Measurements from ENCODE around the gene LOXHD1.

Gene LOXHD1

GRCh38 chr18:46458472-46458871, 198.5 kb downstream of the LOXHD1 start:
- Histone ChIP-seq H3K9me3 (ENCODE audit: control extremely low read depth in 1 of 5, control insufficient read depth in 4 of 5, insufficient read depth in 2 of 5, low read depth in 1 of 5, low read length in 4 of 5) (peaks cover 0 to 4% (median 0%) of the 10 kb centered on the region in 5 experiments), H3K27ac (ENCODE audit: insufficient read depth in 1 of 2, low read depth in 1 of 2, low read length in 2 of 2, poor library complexity in 1 of 2, severe bottlenecking in 2 of 2) (no peak overlapping the region), H3K36me3 (ENCODE audit: control insufficient read depth in 4 of 4, insufficient read depth in 4 of 4, low read length in 3 of 4) (no peaks in the 10 kb centered on the region), H3K4me1 (ENCODE audit: control extremely low read depth in 1 of 4, control insufficient read depth in 4 of 4, insufficient read depth in 4 of 4, low read length in 3 of 4) (peaks cover 0 to 4% (median 0%) of the 10 kb centered on the region in 4 experiments), H3K27me3 (replicated peaks in 2 of 5; ENCODE audit: control insufficient read depth in 4 of 5, insufficient read depth in 5 of 5, low read length in 4 of 5) (peaks cover 0 to 31% (median 4%) of the 10 kb centered on the region in 5 experiments), H3K4me3 (ENCODE audit: control insufficient read depth in 1 of 7, extremely low read depth in 1 of 7, insufficient read depth in 4 of 7, low read depth in 2 of 7, low read length in 6 of 7) (no peak overlapping the region)
- DNase-seq, result no peak
- ChIA-PET CTCF (interaction anchor here (0.9 to 1.4 kb wide), 2 partner anchors 10 to 178 kb away, joined by 5 read pairs; no protein-coding TSS in a partner anchor), POLR2A (no interaction called here)
- 63% methylated on average over 5 of the region's 6 CpGs for WGBS (ENCODE audit: insufficient coverage)

GRCh38 chr18:46456691-46457090, 200.3 kb downstream of the LOXHD1 start:
- Histone ChIP-seq H3K36me3 (ENCODE audit: control insufficient read depth in 4 of 4, insufficient read depth in 4 of 4, low read length in 3 of 4) (no peaks in the 10 kb centered on the region), H3K27ac (ENCODE audit: insufficient read depth in 1 of 2, low read depth in 1 of 2, low read length in 2 of 2, poor library complexity in 1 of 2, severe bottlenecking in 2 of 2) (no peak overlapping the region), H3K27me3 (replicated peaks in 2 of 5; ENCODE audit: control insufficient read depth in 4 of 5, insufficient read depth in 5 of 5, low read length in 4 of 5) (peaks cover 0 to 22% (median 2%) of the 10 kb centered on the region in 5 experiments), H3K9me3 (ENCODE audit: control extremely low read depth in 1 of 5, control insufficient read depth in 4 of 5, insufficient read depth in 2 of 5, low read depth in 1 of 5, low read length in 4 of 5) (peaks cover 0 to 7% (median 0%) of the 10 kb centered on the region in 5 experiments), H3K4me1 (ENCODE audit: control extremely low read depth in 1 of 4, control insufficient read depth in 4 of 4, insufficient read depth in 4 of 4, low read length in 3 of 4) (no peaks in the 10 kb centered on the region), H3K4me3 (ENCODE audit: control insufficient read depth in 1 of 7, extremely low read depth in 1 of 7, insufficient read depth in 4 of 7, low read depth in 2 of 7, low read length in 6 of 7) (no peak overlapping the region)
- CTCF ChIA-PET, result interaction anchor here (0.7 kb wide), 1 partner anchor 174 kb away, joined by 3 read pairs; no protein-coding TSS in a partner anchor
- 95% methylated on average over 11 of the region's 13 CpGs for WGBS (ENCODE audit: insufficient coverage)
- no peak for DNase-seq
- POLR2A ChIA-PET, result no interaction called here

GRCh38 chr18:46452820-46453219, 204.2 kb downstream of the LOXHD1 start:
- CTCF ChIA-PET, result interaction anchor here (1.2 kb wide), 1 partner anchor 63 kb away, joined by 4 read pairs; no protein-coding TSS in a partner anchor
- 96% methylated on average over 4 of the region's 6 CpGs for WGBS (ENCODE audit: insufficient coverage)

GRCh38 chr18:46449499-46449898, 207.5 kb downstream of the LOXHD1 start:
- no CpG with 5 or more reads among the region's 1 CpG for WGBS (ENCODE audit: insufficient coverage)
- ChIA-PET CTCF (interaction anchor here (1.0 to 1.3 kb wide), 2 partner anchors 22 to 34 kb away, joined by 3 to 4 read pairs; no protein-coding TSS in a partner anchor), POLR2A (no interaction called here)
- H3K4me3 ChIP-seq (ENCODE audit: control insufficient read depth in 1 of 7, extremely low read depth in 1 of 7, insufficient read depth in 4 of 7, low read depth in 2 of 7, low read length in 6 of 7), result no peak overlapping the region
- no peaks in the 10 kb centered on the region for H3K36me3 ChIP-seq (ENCODE audit: control insufficient read depth in 4 of 4, insufficient read depth in 4 of 4, low read length in 3 of 4)
- no peak for DNase-seq
- no peaks in the 10 kb centered on the region for H3K4me1 ChIP-seq (ENCODE audit: control extremely low read depth in 1 of 4, control insufficient read depth in 4 of 4, insufficient read depth in 4 of 4, low read length in 3 of 4)
- H3K27ac ChIP-seq (ENCODE audit: insufficient read depth in 1 of 2, low read depth in 1 of 2, low read length in 2 of 2, poor library complexity in 1 of 2, severe bottlenecking in 2 of 2), result no peak overlapping the region
- no peaks in the 10 kb centered on the region for H3K27me3 ChIP-seq (replicated peaks in 2 of 5; ENCODE audit: control insufficient read depth in 4 of 5, insufficient read depth in 5 of 5, low read length in 4 of 5)
- peaks cover 3 to 31% (median 15%) of the 10 kb centered on the region in 5 experiments for H3K9me3 ChIP-seq (ENCODE audit: control extremely low read depth in 1 of 5, control insufficient read depth in 4 of 5, insufficient read depth in 2 of 5, low read depth in 1 of 5, low read length in 4 of 5)

More at GRCh38 chr18:46452820-46453219, 204.2 kb downstream of the LOXHD1 start:
- Histone ChIP-seq H3K27me3 (replicated peaks in 2 of 5; ENCODE audit: control insufficient read depth in 4 of 5, insufficient read depth in 5 of 5, low read length in 4 of 5) (peaks cover 0 to 5% (median 0%) of the 10 kb centered on the region in 5 experiments), H3K4me1 (ENCODE audit: control extremely low read depth in 1 of 4, control insufficient read depth in 4 of 4, insufficient read depth in 4 of 4, low read length in 3 of 4) (no peaks in the 10 kb centered on the region), H3K4me3 (ENCODE audit: control insufficient read depth in 1 of 7, extremely low read depth in 1 of 7, insufficient read depth in 4 of 7, low read depth in 2 of 7, low read length in 6 of 7) (no peak overlapping the region), H3K27ac (ENCODE audit: insufficient read depth in 1 of 2, low read depth in 1 of 2, low read length in 2 of 2, poor library complexity in 1 of 2, severe bottlenecking in 2 of 2) (no peak overlapping the region), H3K9me3 (ENCODE audit: control extremely low read depth in 1 of 5, control insufficient read depth in 4 of 5, insufficient read depth in 2 of 5, low read depth in 1 of 5, low read length in 4 of 5) (peaks cover 3 to 27% (median 12%) of the 10 kb centered on the region in 5 experiments), H3K36me3 (ENCODE audit: control insufficient read depth in 4 of 4, insufficient read depth in 4 of 4, low read length in 3 of 4) (no peaks in the 10 kb centered on the region)
- DNase-seq, result no peak
- POLR2A ChIA-PET, result no interaction called here

GRCh38 chr18:46449033-46449432, 208.0 kb downstream of the LOXHD1 start:
- Histone ChIP-seq H3K9me3 (ENCODE audit: control extremely low read depth in 1 of 5, control insufficient read depth in 4 of 5, insufficient read depth in 2 of 5, low read depth in 1 of 5, low read length in 4 of 5) (peaks cover 3 to 31% (median 15%) of the 10 kb centered on the region in 5 experiments), H3K27ac (ENCODE audit: insufficient read depth in 1 of 2, low read depth in 1 of 2, low read length in 2 of 2, poor library complexity in 1 of 2, severe bottlenecking in 2 of 2) (no peak overlapping the region), H3K4me1 (ENCODE audit: control extremely low read depth in 1 of 4, control insufficient read depth in 4 of 4, insufficient read depth in 4 of 4, low read length in 3 of 4) (no peaks in the 10 kb centered on the region), H3K27me3 (replicated peaks in 2 of 5; ENCODE audit: control insufficient read depth in 4 of 5, insufficient read depth in 5 of 5, low read length in 4 of 5) (no peaks in the 10 kb centered on the region), H3K4me3 (ENCODE audit: control insufficient read depth in 1 of 7, extremely low read depth in 1 of 7, insufficient read depth in 4 of 7, low read depth in 2 of 7, low read length in 6 of 7) (no peak overlapping the region), H3K36me3 (ENCODE audit: control insufficient read depth in 4 of 4, insufficient read depth in 4 of 4, low read length in 3 of 4) (no peaks in the 10 kb centered on the region)
- no peak for DNase-seq
- WGBS (ENCODE audit: insufficient coverage), result no CpG with 5 or more reads among the region's 2 CpGs
- ChIA-PET POLR2A (no interaction called here), CTCF (interaction anchor here (1.0 kb wide), 1 partner anchor 35 kb away, joined by 3 read pairs; no protein-coding TSS in a partner anchor)

- Histone ChIP-seq H3K9me3 (ENCODE audit: control extremely low read depth in 1 of 5, control insufficient read depth in 4 of 5, insufficient read depth in 2 of 5, low read depth in 1 of 5, low read length in 4 of 5) (peaks cover 3 to 31% (median 15%) of the 10 kb centered on the region in 5 experiments), H3K36me3 (ENCODE audit: control insufficient read depth in 4 of 4, insufficient read depth in 4 of 4, low read length in 3 of 4) (no peaks in the 10 kb centered on the region), H3K27ac (ENCODE audit: insufficient read depth in 1 of 2, low read depth in 1 of 2, low read length in 2 of 2, poor library complexity in 1 of 2, severe bottlenecking in 2 of 2) (no peak overlapping the region), H3K4me3 (ENCODE audit: control insufficient read depth in 1 of 7, extremely low read depth in 1 of 7, insufficient read depth in 4 of 7, low read depth in 2 of 7, low read length in 6 of 7) (no peak overlapping the region), H3K4me1 (ENCODE audit: control extremely low read depth in 1 of 4, control insufficient read depth in 4 of 4, insufficient read depth in 4 of 4, low read length in 3 of 4) (no peaks in the 10 kb centered on the region), H3K27me3 (replicated peaks in 2 of 5; ENCODE audit: control insufficient read depth in 4 of 5, insufficient read depth in 5 of 5, low read length in 4 of 5) (no peaks in the 10 kb centered on the region)
- no peak for DNase-seq
- CTCF ChIA-PET, result interaction anchor here (1.2 kb wide), 1 partner anchor 21 kb away, joined by 4 read pairs; no protein-coding TSS in a partner anchor
- WGBS (ENCODE audit: insufficient coverage), result 76% methylated on average over 3 of the region's 4 CpGs
- POLR2A ChIA-PET, result no interaction called here
These were observed 208.7 kb downstream of the LOXHD1 start for GRCh38 chr18:46448347-46448746.

GRCh38 chr18:46447792-46448191, 209.2 kb downstream of the LOXHD1 start:
- Histone ChIP-seq H3K27me3 (replicated peaks in 2 of 5; ENCODE audit: control insufficient read depth in 4 of 5, insufficient read depth in 5 of 5, low read length in 4 of 5) (no peaks in the 10 kb centered on the region), H3K4me3 (ENCODE audit: control insufficient read depth in 1 of 7, extremely low read depth in 1 of 7, insufficient read depth in 4 of 7, low read depth in 2 of 7, low read length in 6 of 7) (no peak overlapping the region), H3K36me3 (ENCODE audit: control insufficient read depth in 4 of 4, insufficient read depth in 4 of 4, low read length in 3 of 4) (no peaks in the 10 kb centered on the region), H3K27ac (ENCODE audit: insufficient read depth in 1 of 2, low read depth in 1 of 2, low read length in 2 of 2, poor library complexity in 1 of 2, severe bottlenecking in 2 of 2) (no peak overlapping the region), H3K9me3 (ENCODE audit: control extremely low read depth in 1 of 5, control insufficient read depth in 4 of 5, insufficient read depth in 2 of 5, low read depth in 1 of 5, low read length in 4 of 5) (peaks cover 6 to 31% (median 13%) of the 10 kb centered on the region in 5 experiments), H3K4me1 (ENCODE audit: control extremely low read depth in 1 of 4, control insufficient read depth in 4 of 4, insufficient read depth in 4 of 4, low read length in 3 of 4) (no peaks in the 10 kb centered on the region)
- ChIA-PET CTCF (interaction anchor here (1.2 kb wide), 1 partner anchor 21 kb away, joined by 4 read pairs; no protein-coding TSS in a partner anchor), POLR2A (no interaction called here)
- WGBS (ENCODE audit: insufficient coverage), result 95% methylated on average over 5 of the region's 5 CpGs
- no peak for DNase-seq
